Fibroblast of lung (primary cell): ENCODE measurements around the gene ATP6V0E1.

Experiments used
- EZH2 ChIP-seq: IDR thresholded peaks from 2 replicates; pipeline ENCODE4 v1.5.1; 2012; ENCODE audit warnings: low read length, control low read depth, mild to moderate bottlenecking; ENCODE audit errors: missing control alignments
- TF ChIP-seq, protein P1 (sequence below), 2 donors: IDR thresholded peaks in 1 of 2; conservative IDR thresholded peaks in 1 of 2; 1 replicate in 1 of 2; 2 replicates in 1 of 2; pipeline ENCODE4 v1.5.1; 2011 to 2012; ENCODE audit warnings: low read length in 2 of 2, control low read depth in 1 of 2, inconsistent platforms in 1 of 2, low read depth in 1 of 2, mild to moderate bottlenecking in 1 of 2

DNA sequence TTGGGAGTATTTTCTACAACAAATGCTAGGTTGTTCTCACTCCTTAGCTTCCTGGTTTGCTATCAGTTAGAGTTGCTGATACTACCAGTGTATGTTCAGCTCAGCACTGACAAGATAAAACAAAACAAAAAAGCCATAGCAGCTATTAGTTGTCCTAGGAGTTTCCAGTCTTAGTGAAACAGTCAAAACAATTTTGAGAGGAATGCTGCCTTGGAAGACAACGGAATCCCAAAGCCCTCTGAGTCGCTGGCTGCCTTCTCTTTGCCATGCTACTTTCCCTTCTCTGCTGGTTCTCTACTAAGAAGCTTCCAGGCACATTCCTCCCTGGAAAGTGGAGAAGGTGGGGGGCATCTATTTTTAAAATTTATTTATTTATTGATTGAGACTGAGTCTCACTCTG is 67.2 kb downstream of the ATP6V0E1 start:
- TF ChIP-seq, protein P1, sequence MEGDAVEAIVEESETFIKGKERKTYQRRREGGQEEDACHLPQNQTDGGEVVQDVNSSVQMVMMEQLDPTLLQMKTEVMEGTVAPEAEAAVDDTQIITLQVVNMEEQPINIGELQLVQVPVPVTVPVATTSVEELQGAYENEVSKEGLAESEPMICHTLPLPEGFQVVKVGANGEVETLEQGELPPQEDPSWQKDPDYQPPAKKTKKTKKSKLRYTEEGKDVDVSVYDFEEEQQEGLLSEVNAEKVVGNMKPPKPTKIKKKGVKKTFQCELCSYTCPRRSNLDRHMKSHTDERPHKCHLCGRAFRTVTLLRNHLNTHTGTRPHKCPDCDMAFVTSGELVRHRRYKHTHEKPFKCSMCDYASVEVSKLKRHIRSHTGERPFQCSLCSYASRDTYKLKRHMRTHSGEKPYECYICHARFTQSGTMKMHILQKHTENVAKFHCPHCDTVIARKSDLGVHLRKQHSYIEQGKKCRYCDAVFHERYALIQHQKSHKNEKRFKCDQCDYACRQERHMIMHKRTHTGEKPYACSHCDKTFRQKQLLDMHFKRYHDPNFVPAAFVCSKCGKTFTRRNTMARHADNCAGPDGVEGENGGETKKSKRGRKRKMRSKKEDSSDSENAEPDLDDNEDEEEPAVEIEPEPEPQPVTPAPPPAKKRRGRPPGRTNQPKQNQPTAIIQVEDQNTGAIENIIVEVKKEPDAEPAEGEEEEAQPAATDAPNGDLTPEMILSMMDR (conservative IDR thresholded peaks at IDR 0.05 in 1 of 2, IDR thresholded peaks at IDR 0.05 in 1 of 2; ENCODE audit: low read depth in 1 of 2, low read length in 2 of 2) = no peak
- TF ChIP-seq EZH2 = no peak
